CD8-positive, alpha-beta memory T cell (primary cell): ENCODE results near the gene SUZ12. TPM values are rescaled to one million over a fixed set of nuclear protein-coding genes. Genes with fewer than 3 reads are reported as not detected.
"Not testable (repeated sequence)": the region's sequence is repeated elsewhere in the genome, so short reads cannot be mapped to it uniquely, and the experiment has no call there.

Experiments used
- CTCF ChIA-PET: fragments of 350-600 bp; sonication (Branson Sonifier 250); formaldehyde crosslinking; loops from one replicate; lab custom pipeline; 2021; ENCODE audit warnings: antibody characterized with exemption; lab: Charles Lee
- POLR2A ChIA-PET: fragments of 350-600 bp; sonication (Branson Sonifier 250); formaldehyde crosslinking; loops from one replicate; lab custom pipeline; 2021; ENCODE audit warnings: antibody characterized with exemption; lab: Charles Lee
- DNase-seq, 5 donors: peaks; one replicate each; pipeline versions ENCODE4 v3.0.0 to v3.0.0-alpha.2; 2020 to 2022; ENCODE audit warnings: mixed read lengths in 1 of 5
- H3K27ac ChIP-seq: one replicate; pipeline ENCODE4 v1.7.0; 2013; ENCODE audit warnings: low read depth, mild to moderate bottlenecking, low read length, moderate library complexity
- H3K27me3 ChIP-seq: 2 replicates; pipeline ENCODE4 v1.7.0; 2013; ENCODE audit warnings: low read length, mild to moderate bottlenecking; ENCODE audit not compliant: insufficient read depth, poor library complexity, severe bottlenecking
- H3K36me3 ChIP-seq: 2 replicates; pipeline ENCODE4 v1.7.0; 2013; ENCODE audit warnings: mild to moderate bottlenecking, low read length, moderate library complexity; ENCODE audit not compliant: insufficient read depth
- H3K4me1 ChIP-seq: 2 replicates; pipeline ENCODE4 v1.7.0; 2013; ENCODE audit warnings: mild to moderate bottlenecking, low read length, moderate library complexity; ENCODE audit not compliant: insufficient read depth
- H3K4me3 ChIP-seq: 2 replicates; pipeline ENCODE4 v1.7.0; 2013; ENCODE audit warnings: mild to moderate bottlenecking, low read length
- H3K9me3 ChIP-seq: 2 replicates; pipeline ENCODE4 v1.7.0; 2013; ENCODE audit warnings: mild to moderate bottlenecking, low read length
- H3K27ac Mint-ChIP-seq, 8 donors: one replicate each; pipeline ENCODE4 v1.8.0; 2020 to 2021; ENCODE audit warnings: mixed read lengths in 8 of 8, mild to moderate bottlenecking in 6 of 8, inconsistent platforms in 3 of 8, moderate library complexity in 3 of 8
- H3K27me3 Mint-ChIP-seq, 2 donors: one replicate each; pipeline ENCODE4 v1.8.0; 2020 to 2021; ENCODE audit warnings: mixed read lengths in 2 of 2, mild to moderate bottlenecking in 1 of 2, moderate library complexity in 1 of 2
- H3K36me3 Mint-ChIP-seq, 3 donors: one replicate each; pipeline ENCODE4 v1.8.0; 2020 to 2021; ENCODE audit warnings: mixed read lengths in 3 of 3, inconsistent platforms in 1 of 3, mild to moderate bottlenecking in 1 of 3
- H3K4me1 Mint-ChIP-seq, 3 donors: one replicate each; pipeline ENCODE4 v1.8.0; 2020 to 2021; ENCODE audit warnings: mixed read lengths in 3 of 3, inconsistent platforms in 1 of 3, mild to moderate bottlenecking in 1 of 3
- H3K4me3 Mint-ChIP-seq, 7 donors: one replicate each; pipeline ENCODE4 v1.8.0; 2020 to 2021; ENCODE audit warnings: mixed read lengths in 7 of 7, mild to moderate bottlenecking in 6 of 7, moderate library complexity in 4 of 7, inconsistent platforms in 2 of 7
- H3K9me3 Mint-ChIP-seq, 5 donors: one replicate each; pipeline ENCODE4 v1.8.0; 2020 to 2022; ENCODE audit warnings: mixed read lengths in 5 of 5, mild to moderate bottlenecking in 3 of 5, moderate library complexity in 2 of 5, inconsistent platforms in 1 of 5
- polyA plus RNA-seq: library from polyadenylated mRNA; unstranded; fragments of 300-500 nt; fragmentation: Illumina TruSeq; gene quantifications from one replicate; pipeline ENCODE4 v1.2.3, GENCODE V29; 2021
- total RNA-seq, 2 experiments: library from RNA; stranded (reverse); gene quantifications; one replicate each; pipeline ENCODE4 v1.2.3, GENCODE V29; 2021

SUZ12 gene
- 10 to 100 TPM; 63.1 to 64.1 TPM for total RNA-seq
- 19.4 TPM for polyA plus RNA-seq

DNA sequence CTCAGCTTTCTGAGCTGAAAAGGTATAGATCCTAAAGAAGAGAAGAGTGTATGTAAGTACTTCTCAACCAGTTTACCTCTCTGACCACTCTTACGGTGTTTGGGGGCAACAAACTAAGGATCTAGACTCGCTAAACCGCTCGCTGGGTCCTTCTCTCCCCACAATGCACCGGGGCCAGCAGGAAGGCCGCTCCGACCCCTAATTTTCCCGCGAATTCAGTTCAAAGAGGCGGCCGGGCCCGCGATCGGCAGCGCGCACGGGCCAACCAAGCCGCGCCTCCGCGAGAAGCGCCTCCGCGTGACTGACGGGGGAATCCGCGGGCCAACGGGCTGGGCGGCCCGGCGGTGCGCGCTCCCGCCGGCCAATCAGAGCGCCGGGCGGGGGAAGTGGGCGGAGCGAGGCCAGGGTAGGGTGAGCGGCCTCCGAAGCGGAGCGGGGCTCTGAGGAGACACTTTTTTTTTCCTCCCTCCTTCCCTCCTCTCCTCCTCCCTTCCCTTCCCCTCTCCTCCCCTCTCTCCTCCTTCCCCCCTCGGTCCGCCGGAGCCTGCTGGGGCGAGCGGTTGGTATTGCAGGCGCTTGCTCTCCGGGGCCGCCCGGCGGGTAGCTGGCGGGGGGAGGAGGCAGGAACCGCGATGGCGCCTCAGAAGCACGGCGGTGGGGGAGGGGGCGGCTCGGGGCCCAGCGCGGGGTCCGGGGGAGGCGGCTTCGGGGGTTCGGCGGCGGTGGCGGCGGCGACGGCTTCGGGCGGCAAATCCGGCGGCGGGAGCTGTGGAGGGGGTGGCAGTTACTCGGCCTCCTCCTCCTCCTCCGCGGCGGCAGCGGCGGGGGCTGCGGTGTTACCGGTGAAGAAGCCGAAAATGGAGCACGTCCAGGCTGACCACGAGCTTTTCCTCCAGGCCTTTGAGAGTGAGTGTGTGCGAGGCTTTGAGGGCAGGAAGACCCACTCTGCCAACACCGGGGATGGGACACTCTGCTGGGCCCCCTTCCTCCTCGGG is at the start of gene SUZ12:
Gene SUZ12, plus strand, starts transcription at position 393 of the 995 bp plus-strand sequence. Its CDS starts 240 bp downstream, at position 633.
- not testable (repeated sequence) for H3K4me1 ChIP-seq, H3K27me3 Mint-ChIP-seq, H3K9me3 ChIP-seq, H3K27me3 ChIP-seq, H3K9me3 Mint-ChIP-seq, H3K36me3 ChIP-seq
- DNase-seq = peak; percentile 78 to 91 (median 87)
- CTCF ChIA-PET = interaction anchor here (0.7 kb wide), 1 partner anchor 35 kb away, joined by 3 read pairs; the partner anchor contains the start of gene UTP6
- H3K27ac ChIP-seq = peak within 1 kb of the TSS; percentile 57
- H3K4me3 ChIP-seq = peak within 1 kb of the TSS; percentile 47
- peak within 1 kb of the TSS; percentile 80 to 97 (median 92) for H3K27ac Mint-ChIP-seq
- peak within 1 kb of the TSS; percentile 88 to 94 (median 89) for H3K4me3 Mint-ChIP-seq
- peaks cover 17 to 32% (median 20%) of the 10 kb centered on the region in 3 donors for H3K4me1 Mint-ChIP-seq
- H3K36me3 Mint-ChIP-seq = peaks cover 0 to 16% (median 2%) of the 10 kb centered on the region in 3 donors
- POLR2A ChIA-PET = interaction anchor here (0.7 to 0.8 kb wide), 3 partner anchors 35 to 204 kb away, joined by 3 read pairs; partner anchors contain the start of gene UTP6

DNA sequence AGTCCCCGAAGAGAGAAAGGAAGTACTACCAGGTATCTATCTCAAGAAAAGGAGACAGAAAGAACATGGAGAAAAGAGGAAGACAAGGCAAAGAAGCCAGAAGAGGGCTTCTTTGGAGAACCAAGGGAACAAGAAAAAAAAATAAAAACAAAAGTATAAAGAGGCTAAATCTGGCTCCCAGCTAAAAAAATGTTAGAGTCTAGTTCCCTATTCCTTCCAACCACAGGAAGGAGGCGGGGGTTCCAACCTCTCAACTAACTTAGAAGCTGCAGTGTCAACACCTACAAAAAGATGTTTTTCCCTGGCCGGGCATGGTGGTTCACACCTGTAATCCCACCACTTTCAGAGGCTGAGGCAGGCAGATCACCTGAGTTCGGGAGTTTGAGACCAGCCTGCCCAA is 48.7 kb upstream of the SUZ12 start:
- no peak overlapping the region for H3K4me3 Mint-ChIP-seq

DNA sequence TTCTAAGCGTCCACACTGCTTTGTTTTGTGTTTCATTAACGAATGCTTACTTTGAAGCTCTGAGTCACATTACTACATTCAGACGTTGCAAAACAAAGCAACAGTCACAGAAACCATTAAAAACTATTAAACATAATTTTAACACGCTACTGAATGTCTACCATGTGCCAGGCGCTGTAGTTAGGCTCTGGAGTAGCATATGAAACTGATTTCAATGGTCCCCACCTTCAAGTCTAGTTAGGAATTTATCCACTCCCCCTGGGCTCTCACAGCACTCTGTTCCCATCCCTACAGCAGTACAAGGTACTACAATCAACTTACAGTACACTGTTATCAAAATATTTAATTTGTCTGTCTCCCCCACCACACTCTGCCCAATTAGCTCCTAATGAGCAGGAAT is 35.9 kb upstream of the SUZ12 start:
- peak overlapping the region in 1 of 8 donors; percentile 22 for H3K27ac Mint-ChIP-seq
- H3K27me3 ChIP-seq = no peaks in the 10 kb centered on the region
- H3K27ac ChIP-seq = peak overlapping the region; percentile 74
- DNase-seq = peak in 1 of 5 donors; percentile 1
- no peaks in the 10 kb centered on the region for H3K9me3 ChIP-seq
- no peaks in the 10 kb centered on the region for H3K27me3 Mint-ChIP-seq
- H3K4me3 Mint-ChIP-seq = no peak overlapping the region
- H3K4me3 ChIP-seq = peak overlapping the region; percentile 97
- ChIA-PET CTCF (interaction anchor here (0.6 to 1.6 kb wide), 4 partner anchors 34 to 239 kb away, joined by 3 to 7 read pairs (median 3); no protein-coding TSS in a partner anchor), POLR2A (no interaction called here)
- H3K36me3 Mint-ChIP-seq = peaks cover 0 to 26% (median 3%) of the 10 kb centered on the region in 3 donors
- peaks cover 6% of the 10 kb centered on the region for H3K36me3 ChIP-seq
- no peaks in the 10 kb centered on the region for H3K9me3 Mint-ChIP-seq
- peaks cover 9% of the 10 kb centered on the region for H3K4me1 ChIP-seq
- peaks cover 9 to 10% (median 10%) of the 10 kb centered on the region in 3 donors for H3K4me1 Mint-ChIP-seq

More for the DNA sequence above, 48.7 kb upstream of the SUZ12 start:
- no peaks in the 10 kb centered on the region for H3K27me3 Mint-ChIP-seq
- no peaks in the 10 kb centered on the region for H3K9me3 ChIP-seq
- H3K4me1 Mint-ChIP-seq = no peaks in the 10 kb centered on the region
- no peaks in the 10 kb centered on the region for H3K27me3 ChIP-seq
- ChIA-PET CTCF (no interaction called here), POLR2A (no interaction called here)
- no peaks in the 10 kb centered on the region for H3K9me3 Mint-ChIP-seq
- H3K36me3 Mint-ChIP-seq = peaks cover 9 to 79% (median 26%) of the 10 kb centered on the region in 3 donors
- H3K4me1 ChIP-seq = no peaks in the 10 kb centered on the region
- H3K4me3 ChIP-seq = no peak overlapping the region
- no peak overlapping the region for H3K27ac ChIP-seq
- peaks cover 38% of the 10 kb centered on the region for H3K36me3 ChIP-seq
- DNase-seq = no peak
- no peak overlapping the region for H3K27ac Mint-ChIP-seq

DNA sequence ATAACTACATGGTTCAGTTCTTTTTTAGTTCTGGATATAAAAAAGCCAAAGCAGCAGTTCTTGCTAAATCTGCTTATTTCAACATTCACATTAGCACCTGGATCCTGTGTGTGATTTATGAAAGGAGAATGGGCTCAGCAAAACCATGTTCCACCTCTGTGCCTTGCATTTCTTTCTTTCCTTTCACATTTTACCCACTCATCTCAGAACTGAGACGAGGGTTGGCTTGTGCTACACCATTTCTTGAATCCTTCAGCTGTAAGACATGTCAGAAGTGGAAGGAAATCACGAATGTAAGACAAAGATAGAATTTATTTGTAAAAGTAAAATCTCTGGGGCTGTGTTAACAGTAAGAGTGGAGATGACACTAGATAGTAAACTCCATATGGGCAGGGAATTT is 34.1 kb upstream of the SUZ12 start:
- Mint-ChIP-seq H3K27me3 (peaks cover 4 to 5% of the 10 kb centered on the region in 2 donors), H3K27ac (no peak overlapping the region), H3K4me3 (peak overlapping the region in 2 of 7 donors; percentile 8 to 35), H3K36me3 (peaks cover 0 to 12% (median 3%) of the 10 kb centered on the region in 3 donors), H3K9me3 (no peaks in the 10 kb centered on the region), H3K4me1 (peaks cover 8 to 10% (median 9%) of the 10 kb centered on the region in 3 donors)
- no peak for DNase-seq
- no peaks in the 10 kb centered on the region for H3K9me3 ChIP-seq
- no peak overlapping the region for H3K27ac ChIP-seq
- ChIA-PET POLR2A (no interaction called here), CTCF (interaction anchor here (0.9 kb wide), 1 partner anchor 27 kb away, joined by 3 read pairs; no protein-coding TSS in a partner anchor)
- peaks cover 5% of the 10 kb centered on the region for H3K36me3 ChIP-seq
- no peaks in the 10 kb centered on the region for H3K27me3 ChIP-seq
- no peak overlapping the region for H3K4me3 ChIP-seq
- peaks cover 9% of the 10 kb centered on the region for H3K4me1 ChIP-seq

DNA sequence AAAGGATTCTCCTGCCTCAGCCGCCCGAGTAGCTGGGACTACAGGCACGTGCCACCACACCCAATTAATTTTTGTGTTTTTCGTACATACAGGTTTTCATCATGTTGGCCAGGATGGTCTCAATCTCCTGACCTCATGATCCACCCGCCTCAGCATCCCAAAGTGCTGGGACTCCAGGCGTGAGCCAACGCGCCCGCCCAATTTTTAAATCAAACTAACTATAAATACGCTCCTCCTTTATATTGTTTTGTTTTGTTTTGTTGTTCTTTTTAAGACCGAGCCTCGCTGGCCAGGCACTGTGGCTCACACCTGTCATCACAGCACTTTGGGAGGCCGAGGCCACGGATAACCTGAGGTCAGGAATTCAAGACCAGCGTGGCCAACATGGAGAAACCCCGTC is 33.4 kb upstream of the SUZ12 start:
- Histone ChIP-seq H3K27me3 (no peaks in the 10 kb centered on the region), H3K9me3 (no peaks in the 10 kb centered on the region), H3K4me1 (peaks cover 9% of the 10 kb centered on the region), H3K27ac (no peak overlapping the region), H3K36me3 (no peaks in the 10 kb centered on the region), H3K4me3 (no peak overlapping the region)
- Mint-ChIP-seq H3K9me3 (no peaks in the 10 kb centered on the region), H3K4me3 (peak overlapping the region in 1 of 7 donors; percentile 41), H3K27me3 (peaks cover 4 to 5% of the 10 kb centered on the region in 2 donors), H3K36me3 (peaks cover 0 to 5% (median 1%) of the 10 kb centered on the region in 3 donors), H3K4me1 (peaks cover 4 to 9% (median 8%) of the 10 kb centered on the region in 3 donors), H3K27ac (peak overlapping the region in 1 of 8 donors; percentile 58)
- no peak for DNase-seq
- CTCF ChIA-PET = no interaction called here
- POLR2A ChIA-PET = no interaction called here

DNA sequence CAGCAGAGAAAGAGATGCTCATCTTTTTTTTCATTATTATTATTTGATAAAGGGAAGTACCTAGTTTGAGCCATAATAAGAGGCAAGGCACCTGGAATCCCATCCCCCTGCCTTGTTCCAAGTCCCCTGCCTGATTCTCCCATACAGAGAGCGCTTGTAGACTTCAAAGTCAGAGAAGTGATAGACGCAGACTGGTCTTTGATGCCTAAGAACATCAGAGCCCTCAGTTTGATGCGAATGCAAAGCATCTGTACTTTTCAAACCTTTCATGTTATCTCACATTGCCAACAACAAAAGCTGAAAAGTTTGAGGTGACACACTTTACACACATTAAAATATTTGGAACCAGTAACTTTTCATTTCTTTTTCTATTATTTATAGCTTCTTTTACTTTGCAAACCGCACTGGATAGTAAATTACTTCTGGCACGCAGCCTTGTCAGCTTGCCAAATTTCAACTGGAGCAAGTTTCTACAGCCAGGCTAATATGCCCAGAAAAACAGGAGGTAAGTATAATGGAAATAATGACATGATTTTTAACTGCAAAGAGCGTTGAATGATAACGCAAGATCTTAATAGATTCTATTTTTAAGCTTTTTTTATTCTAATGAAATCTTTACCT is 29.4 kb upstream of the SUZ12 start:
- DNase-seq = peak in 2 of 5 donors; percentile 1 to 27
- no peaks in the 10 kb centered on the region for H3K9me3 Mint-ChIP-seq

DNA sequence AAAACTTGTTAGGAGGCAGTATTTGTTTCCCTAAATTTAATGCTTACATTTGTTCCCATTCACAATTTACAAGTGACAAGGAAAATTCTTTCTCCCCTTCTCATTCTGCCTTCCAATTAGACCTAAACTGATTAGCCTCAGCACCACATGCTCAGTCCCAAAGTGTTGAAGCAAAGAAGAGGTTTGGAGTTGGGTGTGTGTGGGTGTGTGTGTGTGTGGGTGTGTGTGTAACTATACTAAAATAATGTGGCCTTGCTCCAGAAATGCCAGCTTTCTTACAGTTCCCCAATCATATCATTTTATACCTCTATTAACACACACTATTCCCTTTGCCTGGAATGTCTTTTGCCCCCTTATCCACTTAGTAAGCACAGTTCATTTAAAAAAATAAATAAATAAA is 28.4 kb upstream of the SUZ12 start:
- Histone ChIP-seq H3K4me3 (no peak overlapping the region), H3K4me1 (no peaks in the 10 kb centered on the region), H3K9me3 (no peaks in the 10 kb centered on the region), H3K36me3 (no peaks in the 10 kb centered on the region), H3K27ac (no peak overlapping the region), H3K27me3 (no peaks in the 10 kb centered on the region)
- H3K36me3 Mint-ChIP-seq = no peaks in the 10 kb centered on the region
- H3K27ac Mint-ChIP-seq = no peak overlapping the region
- ChIA-PET CTCF (interaction anchor here (0.8 kb wide), 1 partner anchor 10 kb away, joined by 3 read pairs; no protein-coding TSS in a partner anchor), POLR2A (no interaction called here)
- DNase-seq = no peak
- no peaks in the 10 kb centered on the region for H3K9me3 Mint-ChIP-seq
- no peak overlapping the region for H3K4me3 Mint-ChIP-seq
- H3K27me3 Mint-ChIP-seq = peaks cover 9 to 22% of the 10 kb centered on the region in 2 donors
- H3K4me1 Mint-ChIP-seq = no peaks in the 10 kb centered on the region

More for the DNA sequence above, 29.4 kb upstream of the SUZ12 start:
- Histone ChIP-seq H3K4me3 (no peak overlapping the region), H3K36me3 (no peaks in the 10 kb centered on the region), H3K9me3 (no peaks in the 10 kb centered on the region), H3K27me3 (no peaks in the 10 kb centered on the region), H3K4me1 (no peaks in the 10 kb centered on the region), H3K27ac (no peak overlapping the region)
- H3K27me3 Mint-ChIP-seq = peaks cover 9 to 21% of the 10 kb centered on the region in 2 donors
- POLR2A ChIA-PET = no interaction called here
- no peak overlapping the region for H3K27ac Mint-ChIP-seq
- no peak overlapping the region for H3K4me3 Mint-ChIP-seq
- CTCF ChIA-PET = no interaction called here
- H3K36me3 Mint-ChIP-seq = no peaks in the 10 kb centered on the region
- H3K4me1 Mint-ChIP-seq = peaks cover 0 to 3% (median 0%) of the 10 kb centered on the region in 3 donors
